ENCODE data around the gene NPHS1.

DNA sequence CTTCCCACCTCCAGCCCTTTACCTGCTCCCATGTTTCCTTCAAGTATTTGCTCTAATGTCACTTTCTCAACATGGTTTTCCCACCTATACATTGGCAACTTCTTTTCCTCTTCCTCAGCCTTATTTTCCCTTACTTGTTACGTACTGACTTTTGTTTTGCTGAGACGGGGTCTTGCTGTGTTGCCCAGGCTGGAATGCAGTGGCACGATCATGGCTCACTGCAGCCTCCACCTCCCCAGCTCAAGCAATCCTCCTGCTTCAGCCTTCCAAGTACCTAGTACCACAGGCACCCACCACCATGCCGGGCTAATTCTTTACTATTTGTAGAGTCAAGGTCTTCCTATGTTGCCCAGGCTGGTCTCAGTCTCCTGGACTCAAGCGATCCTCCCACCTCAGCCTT lies 44.7 kb downstream of the NPHS1 start:
- TF ChIP-seq CTCF (IDR thresholded peaks at IDR 0.05; ENCODE audit: control extremely low read depth in 1 of 3, insufficient read depth in 1 of 3, low read depth in 1 of 3, low read length in 3 of 3) (no peak), YY1 (IDR thresholded peaks at IDR 0.05; ENCODE audit: low read depth, low read length) (no peak), BRCA1 (IDR thresholded peaks at IDR 0.05; ENCODE audit: low read depth, low read length) (no peak), RAD21 (IDR thresholded peaks at IDR 0.05 in 1 of 2, conservative IDR thresholded peaks at IDR 0.05 in 1 of 2; ENCODE audit: low read depth in 2 of 2, low read length in 2 of 2) (no peak), POLR2A (IDR thresholded peaks at IDR 0.05; ENCODE audit: control extremely low read depth in 1 of 2, low read depth in 2 of 2, low read length in 2 of 2) (no peak), POLR2AphosphoS5 (IDR thresholded peaks at IDR 0.05; ENCODE audit: low read depth, low read length) (no peak), RNF2 (IDR thresholded peaks at IDR 0.05; ENCODE audit: borderline replicate concordance, low read depth, low read length, missing control alignments, poor library complexity, severe bottlenecking) (no peak), KDM1A (IDR thresholded peaks at IDR 0.05; ENCODE audit: borderline replicate concordance, low read length) (peak; percentile 28; the same call in 1 of the 2 replicates), EP300 (IDR thresholded peaks at IDR 0.05; ENCODE audit: borderline replicate concordance in 1 of 2, low read depth in 2 of 2, low read length in 2 of 2) (no peak)
